ENCODE measurements around the gene WNT3.
"Not testable (repeated sequence)": the region's sequence is repeated elsewhere in the genome, so short reads cannot be mapped to it uniquely, and the experiment has no call there.

The WNT3 gene

DNA sequence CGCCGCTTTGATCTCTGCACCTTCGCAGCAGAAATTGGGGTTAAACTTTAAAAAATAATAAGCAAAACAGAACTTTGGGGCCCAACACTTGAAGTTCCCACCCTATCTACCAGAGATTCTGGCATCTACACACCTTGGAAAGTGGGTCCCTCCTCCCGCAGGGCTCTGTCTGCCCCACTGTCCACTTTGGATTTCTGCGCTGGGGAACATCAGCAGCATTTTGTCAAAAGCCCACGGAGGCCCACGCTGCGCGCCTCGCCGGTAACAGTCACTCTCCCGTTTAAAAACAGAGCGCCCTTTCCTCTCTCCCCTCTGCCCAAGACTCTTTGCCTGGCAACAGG is 32.2 kb upstream of the WNT3 start:
- TF ChIP-seq, protein P1, sequence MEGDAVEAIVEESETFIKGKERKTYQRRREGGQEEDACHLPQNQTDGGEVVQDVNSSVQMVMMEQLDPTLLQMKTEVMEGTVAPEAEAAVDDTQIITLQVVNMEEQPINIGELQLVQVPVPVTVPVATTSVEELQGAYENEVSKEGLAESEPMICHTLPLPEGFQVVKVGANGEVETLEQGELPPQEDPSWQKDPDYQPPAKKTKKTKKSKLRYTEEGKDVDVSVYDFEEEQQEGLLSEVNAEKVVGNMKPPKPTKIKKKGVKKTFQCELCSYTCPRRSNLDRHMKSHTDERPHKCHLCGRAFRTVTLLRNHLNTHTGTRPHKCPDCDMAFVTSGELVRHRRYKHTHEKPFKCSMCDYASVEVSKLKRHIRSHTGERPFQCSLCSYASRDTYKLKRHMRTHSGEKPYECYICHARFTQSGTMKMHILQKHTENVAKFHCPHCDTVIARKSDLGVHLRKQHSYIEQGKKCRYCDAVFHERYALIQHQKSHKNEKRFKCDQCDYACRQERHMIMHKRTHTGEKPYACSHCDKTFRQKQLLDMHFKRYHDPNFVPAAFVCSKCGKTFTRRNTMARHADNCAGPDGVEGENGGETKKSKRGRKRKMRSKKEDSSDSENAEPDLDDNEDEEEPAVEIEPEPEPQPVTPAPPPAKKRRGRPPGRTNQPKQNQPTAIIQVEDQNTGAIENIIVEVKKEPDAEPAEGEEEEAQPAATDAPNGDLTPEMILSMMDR (IDR thresholded peaks at IDR 0.05; ENCODE audit: low read depth, low read length) = no peak
- DNase-seq (ENCODE audit: low read depth in 2 of 2) = no peak
- no peak overlapping the region for H3K4me3 ChIP-seq (replicated peaks in 1 of 2; ENCODE audit: low read depth in 2 of 2, low read length in 2 of 2)

DNA sequence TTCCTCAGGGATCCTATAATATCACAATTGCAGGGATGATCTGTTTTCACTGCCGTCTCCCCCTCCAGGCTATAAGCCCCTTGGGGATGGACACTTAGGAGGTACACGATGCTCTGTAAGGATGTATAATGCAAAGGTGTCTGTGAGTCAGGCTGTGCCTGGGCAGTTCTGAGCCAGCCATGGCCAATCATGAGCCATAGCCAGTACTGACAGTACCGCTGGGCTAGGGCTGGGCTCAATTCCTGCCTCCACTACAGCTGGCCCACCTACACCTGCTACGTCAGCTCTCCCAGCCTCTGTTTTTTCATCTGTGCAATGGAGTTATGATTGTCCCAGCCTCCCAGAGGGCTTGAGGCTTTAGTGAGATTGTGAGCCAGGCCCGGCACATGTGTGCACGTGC is 30.0 kb upstream of the WNT3 start:
- no peak for DNase-seq (ENCODE audit: low read depth in 2 of 2)
- TF ChIP-seq, protein P1 (IDR thresholded peaks at IDR 0.05; ENCODE audit: low read depth, low read length) = no peak

DNA sequence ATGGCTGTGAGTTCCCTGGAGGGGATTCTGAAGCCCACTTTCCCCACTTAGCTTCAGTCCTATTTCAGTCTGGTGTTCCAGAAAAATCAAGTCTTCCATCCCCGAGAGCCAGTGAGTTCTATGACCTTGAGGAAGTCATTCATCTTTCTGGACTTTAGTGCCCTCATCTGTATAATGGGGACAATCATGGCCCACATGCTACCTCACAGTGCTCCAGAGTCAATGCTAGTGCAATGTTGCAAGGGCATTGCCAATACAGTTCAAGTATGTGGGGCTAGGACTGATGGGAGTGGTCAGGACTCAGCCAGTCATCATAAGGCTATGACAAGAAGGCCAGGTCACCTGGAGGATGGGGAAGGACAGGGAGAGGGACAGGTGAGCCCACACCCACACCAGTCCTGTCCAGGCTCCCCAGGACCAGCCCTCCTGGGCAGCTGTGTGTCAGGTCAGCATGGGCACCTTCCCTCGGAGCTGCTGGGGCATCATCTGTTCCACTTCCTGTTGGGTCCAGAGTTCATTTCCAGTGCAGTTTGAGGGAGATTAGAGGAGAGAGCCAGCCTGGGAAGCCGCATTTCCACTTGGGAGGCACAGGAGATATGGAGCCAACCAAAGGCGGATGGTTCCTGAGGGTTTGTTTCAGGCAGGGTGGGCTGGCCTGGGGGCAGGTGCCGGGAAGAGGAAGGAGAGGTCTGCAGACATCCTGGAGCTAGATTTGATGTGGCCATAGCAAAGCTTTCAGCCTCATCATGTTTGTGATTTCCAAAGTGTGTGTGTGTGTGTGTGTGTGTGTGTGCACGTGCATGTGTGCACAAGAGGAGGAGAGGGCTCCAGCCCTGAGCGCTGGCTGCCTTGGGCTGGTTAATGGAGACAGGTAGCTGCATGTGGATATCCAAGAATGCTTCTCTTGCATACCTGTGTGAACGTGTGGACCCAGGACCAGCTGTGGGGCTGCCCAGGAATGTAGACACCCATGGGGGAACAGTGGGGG is 29.0 kb upstream of the WNT3 start:
- no peak for DNase-seq (ENCODE audit: low read depth in 2 of 2)
- H3K4me3 ChIP-seq (replicated peaks in 1 of 2; ENCODE audit: low read depth in 2 of 2, low read length in 2 of 2) = no peak overlapping the region
- TF ChIP-seq, protein P1 (IDR thresholded peaks at IDR 0.05; ENCODE audit: low read depth, low read length) = no peak

More for the DNA sequence above, 30.0 kb upstream of the WNT3 start:
- no peak overlapping the region for H3K4me3 ChIP-seq (replicated peaks in 1 of 2; ENCODE audit: low read depth in 2 of 2, low read length in 2 of 2)

DNA sequence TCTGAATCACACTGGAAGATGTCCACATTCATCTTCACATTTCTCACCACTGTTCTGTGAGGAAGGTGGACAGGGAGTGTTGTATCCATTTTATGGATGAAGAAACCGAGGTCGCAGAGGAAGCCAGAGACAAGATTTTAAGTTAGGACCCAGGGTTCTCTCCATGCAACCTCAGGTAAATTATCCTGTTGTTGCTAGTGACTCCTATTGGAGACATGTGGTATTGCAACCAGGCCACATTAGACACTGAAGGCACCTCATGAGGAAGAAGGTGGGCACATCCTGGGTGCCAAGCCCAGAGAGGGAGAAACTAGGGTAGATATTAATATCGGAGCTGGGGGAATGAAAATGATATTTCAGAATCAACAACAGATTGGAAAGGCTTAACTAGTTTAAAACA is 24.3 kb upstream of the WNT3 start:
- peak in 1 of 2 donors; percentile 22 for DNase-seq (ENCODE audit: low read depth in 2 of 2)
- H3K4me3 ChIP-seq (replicated peaks in 1 of 2; ENCODE audit: low read depth in 2 of 2, low read length in 2 of 2) = no peak overlapping the region
- TF ChIP-seq, protein P1 (IDR thresholded peaks at IDR 0.05; ENCODE audit: low read depth, low read length) = peak; percentile 78

DNA sequence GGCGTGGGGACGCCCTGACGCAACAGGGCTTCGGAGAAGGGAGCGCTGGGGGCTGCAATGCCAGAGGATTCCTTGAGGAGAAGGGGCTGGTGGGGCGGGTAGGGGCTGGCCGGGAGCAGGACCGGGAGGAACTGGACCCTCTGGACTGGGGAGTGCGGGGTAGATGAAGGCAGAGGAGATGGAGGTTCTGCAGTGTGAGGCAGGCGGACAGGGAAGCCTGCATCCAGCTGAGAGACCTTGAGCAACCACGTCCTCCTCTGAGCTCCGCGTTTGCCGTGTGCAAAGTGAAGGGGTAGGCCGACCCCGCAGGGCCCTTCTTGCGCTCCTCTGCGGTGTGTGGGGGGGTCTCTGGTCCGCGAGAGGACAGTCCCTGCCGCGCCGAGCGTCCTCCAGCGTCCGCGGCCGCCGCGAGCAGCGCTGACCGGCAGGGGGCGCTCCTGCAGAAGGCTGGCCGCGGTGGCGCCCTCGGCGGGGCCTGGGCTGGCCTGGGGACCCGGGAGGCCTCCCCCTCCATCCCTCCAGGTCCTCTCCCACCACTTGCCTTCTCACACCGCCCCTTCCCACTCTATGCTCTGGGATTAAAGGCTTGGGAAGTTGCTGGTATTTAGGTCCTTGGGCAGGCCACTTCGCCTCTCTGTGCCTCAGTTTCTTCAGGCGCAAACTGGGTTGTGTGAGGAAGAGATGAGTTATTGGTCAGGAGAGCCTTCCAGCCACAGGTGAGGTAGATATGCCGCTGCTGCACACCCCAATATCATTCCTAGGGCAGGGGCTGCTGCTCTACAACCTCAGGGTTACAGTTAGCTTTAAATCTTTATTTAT is 23.3 kb upstream of the WNT3 start:
- TF ChIP-seq, protein P1 (IDR thresholded peaks at IDR 0.05; ENCODE audit: low read depth, low read length) = peak; percentile 31
- peak overlapping the region in 1 of 2 donors; percentile 5 for H3K4me3 ChIP-seq (replicated peaks in 1 of 2; ENCODE audit: low read depth in 2 of 2, low read length in 2 of 2)
- no peak for DNase-seq (ENCODE audit: low read depth in 2 of 2)

DNA sequence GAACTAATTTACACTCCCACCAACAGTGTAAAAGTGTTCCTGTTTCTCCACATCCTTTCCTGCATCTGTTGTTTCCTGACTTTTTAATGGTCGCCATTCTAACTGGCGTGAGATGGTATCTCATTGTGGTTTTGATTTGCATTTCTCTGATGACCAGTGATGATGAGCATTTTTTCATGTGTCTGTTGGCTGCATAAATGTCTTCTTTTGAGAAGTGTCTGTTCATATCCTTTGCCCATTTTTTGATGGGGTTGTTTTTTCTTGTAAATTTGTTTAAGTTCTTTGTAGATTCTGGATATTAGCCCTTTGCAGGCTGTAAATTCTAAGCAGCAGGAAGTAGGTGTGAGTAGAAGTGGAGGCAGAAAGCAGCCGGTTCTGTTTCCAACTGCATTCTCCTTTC is 22.1 kb upstream of the WNT3 start:
- not testable (repeated sequence) for H3K4me3 ChIP-seq (replicated peaks in 1 of 2; ENCODE audit: low read depth in 2 of 2, low read length in 2 of 2); DNase-seq (ENCODE audit: low read depth in 2 of 2)

DNA sequence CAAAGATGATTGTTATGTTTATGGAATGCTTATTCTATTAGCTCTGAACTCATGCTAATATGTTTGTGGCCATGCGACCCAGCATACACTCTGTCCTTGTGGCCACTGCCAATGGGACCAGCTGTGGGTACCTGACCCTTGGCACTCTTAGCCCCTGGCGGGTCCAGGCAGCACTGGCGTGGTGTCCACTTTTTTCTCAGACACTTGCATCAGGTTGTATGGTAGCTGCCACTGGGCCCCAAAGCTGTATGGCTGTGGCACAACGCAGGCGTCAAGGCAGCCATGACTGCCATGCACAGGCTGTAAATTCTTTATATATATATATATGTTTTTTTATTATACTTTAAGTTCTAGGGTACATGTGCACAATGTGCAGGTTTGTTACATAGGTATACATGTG is 20.7 kb upstream of the WNT3 start:
- H3K4me3 ChIP-seq (replicated peaks in 1 of 2; ENCODE audit: low read depth in 2 of 2, low read length in 2 of 2) = no peak overlapping the region
- TF ChIP-seq, protein P1 (IDR thresholded peaks at IDR 0.05; ENCODE audit: low read depth, low read length) = no peak
- DNase-seq (ENCODE audit: low read depth in 2 of 2) = no peak
